ENCODE data around the gene TBC1D8B.
A peak's percentile ranks its signal among the peaks of the same experiment; 100 is the strongest.
"Not testable (repeated sequence)": the region's sequence is repeated elsewhere in the genome, so short reads cannot be mapped to it uniquely, and the experiment has no call there.

TBC1D8B gene

DNA sequence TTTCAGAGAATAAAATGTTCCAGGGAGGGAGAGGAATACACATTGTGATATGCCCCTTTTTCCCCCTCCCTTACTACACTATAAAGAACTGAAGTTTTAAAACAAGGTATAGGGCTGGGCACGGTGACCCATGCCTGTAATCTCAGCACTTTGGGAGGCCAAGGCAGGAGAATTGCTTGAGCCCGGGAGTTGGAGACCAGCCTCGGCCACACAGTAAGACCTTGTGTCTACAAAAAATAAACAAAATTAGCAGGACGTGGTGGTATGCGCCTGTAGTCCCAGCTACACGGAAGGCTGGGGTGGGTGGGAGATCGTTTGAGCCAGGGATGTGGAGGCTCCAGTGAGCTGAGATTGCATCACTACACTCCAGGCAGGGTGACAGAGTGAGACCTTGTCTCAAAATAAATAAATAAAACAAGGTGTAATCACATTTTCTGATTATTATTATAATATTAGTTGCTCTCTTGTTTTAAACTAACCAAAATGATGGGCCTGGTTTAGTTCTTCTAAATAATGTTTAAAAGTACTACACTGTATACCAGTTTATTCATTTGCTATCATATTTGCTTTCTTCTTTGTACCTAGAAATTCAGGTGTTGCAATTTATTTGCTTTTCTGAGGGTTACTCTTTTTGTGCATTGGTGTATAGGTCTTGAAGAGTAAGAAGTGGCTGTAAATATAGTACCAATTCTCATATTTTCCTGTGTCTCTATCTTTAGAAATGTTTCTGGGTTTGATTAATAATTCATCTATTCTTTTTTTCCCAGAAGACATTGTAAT is 8.8 kb downstream of the TBC1D8B start:
- no peaks in the 10 kb centered on the region for H3K36me3 ChIP-seq (ENCODE audit: control insufficient read depth in 1 of 2, insufficient read depth in 2 of 2, low read length in 2 of 2)
- no peak overlapping the region for H3K4me3 ChIP-seq (ENCODE audit: low read depth, low read length)
- no peak overlapping the region for H3K27ac ChIP-seq (ENCODE audit: low read depth, low read length)
- no peak overlapping the region for H2AK5ac ChIP-seq (ENCODE audit: low read length)
- H2AFZ ChIP-seq (ENCODE audit: insufficient read depth, low read length, poor library complexity), result no peak overlapping the region
- no peak overlapping the region for H3K4ac ChIP-seq (ENCODE audit: low read depth, low read length)
- no CpG with 5 or more reads among the region's 7 CpGs for WGBS (ENCODE audit: extremely low coverage, insufficient coverage, insufficient read length)
- no peak overlapping the region for H3K23ac ChIP-seq (ENCODE audit: low read length)
- no peak overlapping the region for H4K91ac ChIP-seq (ENCODE audit: low read depth, low read length)
- no peaks in the 10 kb centered on the region for H3K27me3 ChIP-seq (ENCODE audit: insufficient read depth, low read length)
- no peaks in the 10 kb centered on the region for H3K9me3 ChIP-seq (ENCODE audit: insufficient read depth, low read depth, low read length)
- H2BK120ac ChIP-seq (ENCODE audit: insufficient read depth, low read length, poor library complexity), result no peak overlapping the region
- no peaks in the 10 kb centered on the region for H3K79me2 ChIP-seq (ENCODE audit: control insufficient read depth, insufficient read depth, low read length, poor library complexity)
- no peak overlapping the region for H3K18ac ChIP-seq (ENCODE audit: low read length)
- no peak overlapping the region for H3K14ac ChIP-seq (ENCODE audit: low read length)
- no peak overlapping the region for H3K9ac ChIP-seq (ENCODE audit: low read length)
- no peaks in the 10 kb centered on the region for H3K79me1 ChIP-seq (ENCODE audit: low read length)
- no peaks in the 10 kb centered on the region for H3K4me1 ChIP-seq (ENCODE audit: control insufficient read depth in 1 of 2, insufficient read depth in 2 of 2, low read length in 2 of 2)
- H4K12ac ChIP-seq (ENCODE audit: low read depth, low read length), result no peak overlapping the region
- no peak for DNase-seq
- no peak overlapping the region for H2BK5ac ChIP-seq (ENCODE audit: low read depth, low read length, poor library complexity)
- H2BK12ac ChIP-seq (ENCODE audit: low read length), result no peak overlapping the region
- H3K4me2 ChIP-seq (ENCODE audit: low read length), result no peak overlapping the region
- H4K8ac ChIP-seq (ENCODE audit: low read depth, low read length), result no peak overlapping the region

DNA sequence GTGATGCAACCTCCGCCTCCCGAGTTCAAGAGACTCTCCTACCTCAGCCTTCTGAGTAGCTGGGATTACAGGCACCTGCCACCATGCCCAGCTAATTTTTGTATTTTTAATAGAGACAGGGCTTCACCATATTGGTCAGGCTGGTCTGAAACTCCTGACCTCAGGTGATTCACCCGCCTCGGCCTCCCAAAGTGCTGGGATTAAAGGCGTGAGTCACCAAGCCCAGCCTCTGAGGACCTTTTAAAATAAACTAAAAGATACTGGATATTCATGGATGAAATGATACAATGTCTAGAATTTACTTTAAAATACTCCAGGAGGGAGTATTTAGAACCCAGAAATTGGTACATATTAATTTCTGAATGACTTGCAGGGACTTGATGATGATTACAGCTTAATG is 10.5 kb downstream of the TBC1D8B start:
- not testable (repeated sequence) for H4K91ac ChIP-seq (ENCODE audit: low read depth, low read length); H4K8ac ChIP-seq (ENCODE audit: low read depth, low read length); H3K4me2 ChIP-seq (ENCODE audit: low read length); H2AFZ ChIP-seq (ENCODE audit: insufficient read depth, low read length, poor library complexity); H3K79me2 ChIP-seq (ENCODE audit: control insufficient read depth, insufficient read depth, low read length, poor library complexity); H3K9ac ChIP-seq (ENCODE audit: low read length); H3K4me1 ChIP-seq (ENCODE audit: control insufficient read depth in 1 of 2, insufficient read depth in 2 of 2, low read length in 2 of 2); H2AK5ac ChIP-seq (ENCODE audit: low read length); H3K9me3 ChIP-seq (ENCODE audit: insufficient read depth, low read depth, low read length); H2BK5ac ChIP-seq (ENCODE audit: low read depth, low read length, poor library complexity); H3K79me1 ChIP-seq (ENCODE audit: low read length); DNase-seq; H3K14ac ChIP-seq (ENCODE audit: low read length); H3K4ac ChIP-seq (ENCODE audit: low read depth, low read length); H3K4me3 ChIP-seq (ENCODE audit: low read depth, low read length); H4K12ac ChIP-seq (ENCODE audit: low read depth, low read length); H3K27ac ChIP-seq (ENCODE audit: low read depth, low read length); H3K36me3 ChIP-seq (ENCODE audit: control insufficient read depth in 1 of 2, insufficient read depth in 2 of 2, low read length in 2 of 2); H3K27me3 ChIP-seq (ENCODE audit: insufficient read depth, low read length); H2BK12ac ChIP-seq (ENCODE audit: low read length); H2BK120ac ChIP-seq (ENCODE audit: insufficient read depth, low read length, poor library complexity); H3K23ac ChIP-seq (ENCODE audit: low read length); H3K18ac ChIP-seq (ENCODE audit: low read length)
- no CpG with 5 or more reads among the region's 5 CpGs for WGBS (ENCODE audit: extremely low coverage, insufficient coverage, insufficient read length)

DNA sequence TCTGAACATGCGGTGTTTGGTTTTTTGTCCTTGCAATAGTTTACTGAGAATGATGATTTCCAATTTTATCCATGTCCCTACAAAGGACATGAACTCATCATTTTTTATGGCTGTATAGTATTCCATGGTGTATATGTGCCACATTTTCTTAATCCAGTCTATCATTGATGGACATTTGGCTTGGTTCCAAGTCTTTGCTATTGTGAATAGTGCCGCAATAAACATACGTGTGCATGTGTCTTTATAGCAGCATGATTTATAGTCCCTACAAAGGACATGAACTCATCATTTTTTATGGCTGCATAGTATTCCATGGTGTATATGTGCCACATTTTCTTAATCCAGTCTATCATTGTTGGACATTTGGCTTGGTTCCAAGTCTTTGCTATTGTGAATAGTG is 11.6 kb downstream of the TBC1D8B start:
- not testable (repeated sequence) for H3K79me1 ChIP-seq (ENCODE audit: low read length); H3K27ac ChIP-seq (ENCODE audit: low read depth, low read length); H3K14ac ChIP-seq (ENCODE audit: low read length); H2AK5ac ChIP-seq (ENCODE audit: low read length); H2BK5ac ChIP-seq (ENCODE audit: low read depth, low read length, poor library complexity); H4K12ac ChIP-seq (ENCODE audit: low read depth, low read length); H3K79me2 ChIP-seq (ENCODE audit: control insufficient read depth, insufficient read depth, low read length, poor library complexity); H2BK12ac ChIP-seq (ENCODE audit: low read length); H3K23ac ChIP-seq (ENCODE audit: low read length); H2AFZ ChIP-seq (ENCODE audit: insufficient read depth, low read length, poor library complexity); H3K4ac ChIP-seq (ENCODE audit: low read depth, low read length); H2BK120ac ChIP-seq (ENCODE audit: insufficient read depth, low read length, poor library complexity); DNase-seq; H3K36me3 ChIP-seq (ENCODE audit: control insufficient read depth in 1 of 2, insufficient read depth in 2 of 2, low read length in 2 of 2); H4K91ac ChIP-seq (ENCODE audit: low read depth, low read length); H3K4me3 ChIP-seq (ENCODE audit: low read depth, low read length); H3K4me1 ChIP-seq (ENCODE audit: control insufficient read depth in 1 of 2, insufficient read depth in 2 of 2, low read length in 2 of 2); H3K4me2 ChIP-seq (ENCODE audit: low read length); H3K18ac ChIP-seq (ENCODE audit: low read length); H4K8ac ChIP-seq (ENCODE audit: low read depth, low read length); H3K9me3 ChIP-seq (ENCODE audit: insufficient read depth, low read depth, low read length); H3K9ac ChIP-seq (ENCODE audit: low read length); H3K27me3 ChIP-seq (ENCODE audit: insufficient read depth, low read length)
- no CpG with 5 or more reads among the region's 3 CpGs for WGBS (ENCODE audit: extremely low coverage, insufficient coverage, insufficient read length)

DNA sequence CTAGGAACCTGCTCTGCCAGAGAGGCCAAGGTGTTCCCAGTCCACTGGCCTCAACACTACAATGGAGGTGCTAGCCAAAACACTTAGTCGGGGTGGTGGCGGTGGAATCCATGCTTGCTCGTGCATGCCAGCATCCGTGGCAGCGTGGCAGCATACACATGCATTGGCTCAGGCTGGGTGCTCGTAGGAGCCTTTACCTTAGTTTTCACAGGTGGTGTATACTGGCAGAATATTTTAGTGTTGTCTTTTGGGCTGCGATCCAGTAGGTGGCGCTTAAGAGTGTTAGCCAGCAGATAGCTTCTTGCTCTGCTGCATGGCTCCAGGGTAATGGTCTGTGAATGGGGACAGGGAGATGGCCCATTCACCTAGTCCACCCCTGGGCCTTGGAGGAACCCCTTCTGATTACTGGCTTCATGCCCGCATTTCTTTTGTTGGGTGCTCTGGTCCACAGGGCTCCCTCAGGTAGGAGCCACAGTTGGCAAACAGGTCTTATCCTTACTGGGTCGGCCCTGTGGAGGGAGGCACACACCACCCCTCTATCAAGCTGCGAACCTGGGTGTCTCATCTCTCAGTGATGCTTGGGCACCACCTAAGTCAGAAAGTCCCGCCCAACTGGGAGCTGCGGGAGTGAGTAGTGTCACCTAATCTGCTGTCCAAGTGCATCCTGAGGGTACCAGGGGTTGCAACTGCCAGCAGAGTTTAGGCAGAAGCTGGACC is 60.7 kb downstream of the TBC1D8B start:
- no CpG with 5 or more reads among the region's 13 CpGs for WGBS (ENCODE audit: extremely low coverage, insufficient coverage, insufficient read length)

More for the DNA sequence above, 60.7 kb downstream of the TBC1D8B start:
- Histone ChIP-seq H2BK120ac (ENCODE audit: insufficient read depth, low read length, poor library complexity) (no peak overlapping the region), H3K9ac (ENCODE audit: low read length) (no peak overlapping the region), H2AFZ (ENCODE audit: insufficient read depth, low read length, poor library complexity) (no peak overlapping the region), H4K12ac (ENCODE audit: low read depth, low read length) (no peak overlapping the region), H3K27me3 (ENCODE audit: insufficient read depth, low read length) (no peaks in the 10 kb centered on the region), H4K91ac (ENCODE audit: low read depth, low read length) (no peak overlapping the region), H3K14ac (ENCODE audit: low read length) (no peak overlapping the region), H3K18ac (ENCODE audit: low read length) (no peak overlapping the region), H2BK5ac (ENCODE audit: low read depth, low read length, poor library complexity) (no peak overlapping the region), H3K4ac (ENCODE audit: low read depth, low read length) (no peak overlapping the region), H4K8ac (ENCODE audit: low read depth, low read length) (no peak overlapping the region), H3K79me2 (ENCODE audit: control insufficient read depth, insufficient read depth, low read length, poor library complexity) (no peaks in the 10 kb centered on the region), H2BK12ac (ENCODE audit: low read length) (no peak overlapping the region), H3K27ac (ENCODE audit: low read depth, low read length) (no peak overlapping the region), H3K23ac (ENCODE audit: low read length) (no peak overlapping the region), H3K79me1 (ENCODE audit: low read length) (no peaks in the 10 kb centered on the region), H3K4me1 (ENCODE audit: control insufficient read depth in 1 of 2, insufficient read depth in 2 of 2, low read length in 2 of 2) (peaks cover 2% of the 10 kb centered on the region in 2 experiments), H3K4me2 (ENCODE audit: low read length) (no peak overlapping the region), H3K4me3 (ENCODE audit: low read depth, low read length) (no peak overlapping the region), H3K9me3 (ENCODE audit: insufficient read depth, low read depth, low read length) (no peaks in the 10 kb centered on the region), H3K36me3 (ENCODE audit: control insufficient read depth in 1 of 2, insufficient read depth in 2 of 2, low read length in 2 of 2) (no peaks in the 10 kb centered on the region), H2AK5ac (ENCODE audit: low read length) (no peak overlapping the region)
- DNase-seq, result peak; percentile 2 to 60

All from trophoblast cell (in vitro differentiated cells and primary cell).